H1 (cell line): ENCODE measurements around the gene BLMH. TPM values are rescaled to one million over a fixed set of nuclear protein-coding genes. Genes with fewer than 3 reads are reported as not detected.

ENCODE experiments used
- CTCF ChIA-PET: fragments of 300-600 bp; sonication (Branson Sonifier 250); formaldehyde crosslinking; loops from one replicate; lab custom pipeline; 2021; ENCODE audit not compliant: partially characterized antibody; lab: Charles Lee
- POLR2A ChIA-PET: fragments of 300-600 bp; sonication (Branson Sonifier 250); formaldehyde crosslinking; loops from one replicate; lab custom pipeline; 2021; ENCODE audit warnings: inconsistent platforms; ENCODE audit not compliant: partially characterized antibody; lab: Charles Lee
- DNase-seq, 2 experiments: peaks; one replicate each; pipeline versions ENCODE4 v3.0.0 to v3.0.0-alpha.2; 2010 to 2022; ENCODE audit warnings: low spot score in 2 of 2, low read depth in 1 of 2, mixed read lengths in 1 of 2
- FAIRE-seq: peaks from 2 replicates; lab custom pipeline; 2011; peaks lifted over from hg19 to GRCh38; lab: Jason Lieb, UNC
- H2AFZ ChIP-seq: 2 replicates; pipeline ENCODE4 v1.8.1; 2012; ENCODE audit warnings: low read length, inconsistent platforms
- H2AK5ac ChIP-seq: 2 replicates; pipeline ENCODE4 v1.6.1; 2013; ENCODE audit warnings: low read depth, low read length
- H2BK120ac ChIP-seq: replicated peaks from 2 replicates; pipeline ENCODE3; 2013; ENCODE audit warnings: low read depth, low read length, inconsistent platforms
- H2BK12ac ChIP-seq: 2 replicates; pipeline ENCODE4 v1.6.1; 2013; ENCODE audit warnings: low read depth, low read length
- H2BK15ac ChIP-seq: 2 replicates; pipeline ENCODE4 v1.6.1; 2013; ENCODE audit warnings: low read length
- H2BK20ac ChIP-seq: 2 replicates; pipeline ENCODE4 v1.6.1; 2013; ENCODE audit warnings: low read length
- H2BK5ac ChIP-seq: 2 replicates; pipeline ENCODE4 v1.6.1; 2013; ENCODE audit warnings: low read depth, low read length
- H3K14ac ChIP-seq: 2 replicates; pipeline ENCODE4 v1.6.1; 2013; ENCODE audit warnings: inconsistent platforms; ENCODE audit not compliant: insufficient read length
- H3K18ac ChIP-seq: 2 replicates; pipeline ENCODE4 v1.6.1; 2013; ENCODE audit warnings: low read length; ENCODE audit errors: extremely low read depth
- H3K23ac ChIP-seq: 2 replicates; pipeline ENCODE4 v1.6.1; 2013; ENCODE audit warnings: inconsistent platforms; ENCODE audit not compliant: insufficient read length
- H3K23me2 ChIP-seq: 2 replicates; pipeline ENCODE4 v1.6.1; 2013; ENCODE audit warnings: low read depth, low read length
- H3K27ac ChIP-seq: 2 replicates; pipeline ENCODE4 v1.6.1; 2011; ENCODE audit warnings: low read depth, low read length, inconsistent platforms
- H3K27me3 ChIP-seq, 4 experiments: replicated peaks in 1 of 4; 1 replicate in 1 of 4; 2 replicates in 3 of 4; pipeline versions ENCODE4 v1.6.1 to v1.8.1; 2011 to 2013; ENCODE audit warnings: low read length in 3 of 4, mild to moderate bottlenecking in 3 of 4, inconsistent platforms in 2 of 4, mixed read lengths in 2 of 4, moderate library complexity in 1 of 4; ENCODE audit not compliant: control insufficient read depth in 3 of 4, insufficient read depth in 3 of 4; ENCODE audit errors: extremely low read depth in 1 of 4
- H3K36me3 ChIP-seq, 4 experiments: 2 replicates each; pipeline versions ENCODE4 v1.6.1 to v1.8.1; 2011 to 2013; ENCODE audit warnings: mild to moderate bottlenecking in 4 of 4, low read length in 3 of 4, moderate library complexity in 2 of 4, control low read depth in 1 of 4, inconsistent platforms in 1 of 4; ENCODE audit not compliant: insufficient read depth in 4 of 4, control insufficient read depth in 2 of 4
- H3K4ac ChIP-seq: replicated peaks from 2 replicates; pipeline ENCODE3; 2013; ENCODE audit warnings: low read length, low read depth, mixed read lengths, inconsistent platforms; ENCODE audit not compliant: insufficient read length
- H3K4me1 ChIP-seq, 4 experiments: replicated peaks in 1 of 4; 1 replicate in 1 of 4; 2 replicates in 3 of 4; pipeline versions ENCODE4 v1.6.1 to v1.8.1; 2011 to 2013; ENCODE audit warnings: low read length in 3 of 4, inconsistent platforms in 2 of 4, mixed read lengths in 1 of 4; ENCODE audit not compliant: insufficient read depth in 4 of 4, control insufficient read depth in 3 of 4
- H3K4me2 ChIP-seq, 2 experiments: 2 replicates each; pipeline versions ENCODE4 v1.6.1 to v1.8.1; 2011 to 2013; ENCODE audit warnings: low read depth in 2 of 2, low read length in 2 of 2, control low read depth in 1 of 2, inconsistent platforms in 1 of 2, mild to moderate bottlenecking in 1 of 2; ENCODE audit not compliant: insufficient read depth in 1 of 2
- H3K4me3 ChIP-seq, 4 experiments: fragments of 200-600, 300-600 bp in 1 of 4; sonication (generic), shearing (Covaris generic), sonication (Bioruptor Twin) in 1 of 4; 2 replicates each; pipeline versions ENCODE4 v1.5.1 to v1.8.1; 2011 to 2016; ENCODE audit warnings: low read length in 4 of 4, low read depth in 3 of 4, control low read depth in 2 of 4, inconsistent platforms in 2 of 4, mild to moderate bottlenecking in 2 of 4, mixed read lengths in 1 of 4, moderate library complexity in 1 of 4; ENCODE audit not compliant: insufficient read depth in 2 of 4; ENCODE audit errors: extremely low read depth in 1 of 4
- H3K56ac ChIP-seq: replicated peaks from 2 replicates; pipeline ENCODE3; 2013; ENCODE audit warnings: low read depth, mild to moderate bottlenecking, mixed read lengths, low read length, inconsistent platforms; ENCODE audit not compliant: insufficient read length
- H3K79me1 ChIP-seq: 2 replicates; pipeline ENCODE4 v1.6.1; 2013; ENCODE audit warnings: low read depth, low read length, control low read depth
- H3K79me2 ChIP-seq, 2 experiments: 2 replicates each; pipeline versions ENCODE4 v1.6.1 to v1.8.1; 2012 to 2013; ENCODE audit warnings: low read length in 2 of 2, mild to moderate bottlenecking in 2 of 2, inconsistent platforms in 1 of 2; ENCODE audit not compliant: insufficient read depth in 2 of 2, control insufficient read depth in 1 of 2
- H3K9ac ChIP-seq, 4 experiments: replicated peaks in 1 of 4; 1 replicate in 1 of 4; 2 replicates in 3 of 4; pipeline versions ENCODE4 v1.6.1 to v1.8.1; 2011 to 2013; ENCODE audit warnings: low read depth in 3 of 4, low read length in 3 of 4, control low read depth in 2 of 4, mild to moderate bottlenecking in 2 of 4, moderate library complexity in 2 of 4, inconsistent platforms in 1 of 4; ENCODE audit errors: extremely low read depth in 1 of 4
- H3K9me3 ChIP-seq, 2 experiments: 2 replicates each; pipeline versions ENCODE4 v1.6.1 to v1.8.1; 2012 to 2013; ENCODE audit warnings: mild to moderate bottlenecking in 2 of 2, moderate library complexity in 2 of 2, control low read depth in 1 of 2, inconsistent platforms in 1 of 2, low read depth in 1 of 2, low read length in 1 of 2, mixed read lengths in 1 of 2; ENCODE audit not compliant: insufficient read depth in 2 of 2
- H4K20me1 ChIP-seq, 2 experiments: replicated peaks in 1 of 2; 2 replicates each; pipeline versions ENCODE3 to v1.8.1; 2011 to 2013; ENCODE audit warnings: inconsistent platforms in 2 of 2, low read length in 2 of 2, mild to moderate bottlenecking in 1 of 2; ENCODE audit not compliant: insufficient read depth in 2 of 2, control insufficient read depth in 1 of 2
- H4K5ac ChIP-seq: 2 replicates; pipeline ENCODE4 v1.6.1; 2013; ENCODE audit warnings: low read length, low read depth, mixed read lengths, inconsistent platforms; ENCODE audit not compliant: insufficient read length
- H4K8ac ChIP-seq: 2 replicates; pipeline ENCODE4 v1.8.0; 2013; ENCODE audit warnings: mild to moderate bottlenecking, moderate library complexity, low read length, inconsistent platforms; ENCODE audit not compliant: insufficient read depth; ENCODE audit errors: extremely low read depth
- H4K91ac ChIP-seq: replicated peaks from 2 replicates; pipeline ENCODE3; 2013; ENCODE audit warnings: low read length, mixed read lengths, inconsistent platforms; ENCODE audit not compliant: insufficient read length
- BRCA1 ChIP-seq: IDR thresholded peaks from 2 replicates; pipeline ENCODE4 v1.6.1; 2012; ENCODE audit warnings: low read depth, low read length, improper control_type of control experiment
- CBX8 ChIP-seq: fragments of 300-800, 300-1000 bp; sonication (generic); IDR thresholded peaks from 2 replicates; pipeline ENCODE4 v1.7.1; 2016; ENCODE audit warnings: low read depth, low read length, borderline replicate concordance
- CTBP2 ChIP-seq: IDR thresholded peaks from 2 replicates; pipeline ENCODE4 v1.7.0; 2011; ENCODE audit warnings: borderline replicate concordance, mild to moderate bottlenecking, moderate library complexity, mixed read lengths, low read length; ENCODE audit not compliant: insufficient read depth, insufficient read length
- EGR1 ChIP-seq: IDR thresholded peaks from 2 replicates; pipeline ENCODE4 v1.6.1; 2011; ENCODE audit warnings: low read depth, low read length, borderline replicate concordance
- GABPA ChIP-seq: IDR thresholded peaks from 2 replicates; pipeline ENCODE4 v1.6.1; 2011; ENCODE audit warnings: mild to moderate bottlenecking, low read length, moderate library complexity, borderline replicate concordance; ENCODE audit not compliant: insufficient read depth
- NRF1 ChIP-seq: IDR thresholded peaks from 2 replicates; pipeline ENCODE4 v1.6.1; 2011; ENCODE audit warnings: mild to moderate bottlenecking, low read depth, low read length, improper control_type of control experiment
- POU5F1 ChIP-seq: IDR thresholded peaks from 2 replicates; pipeline ENCODE4 v1.6.1; 2011; ENCODE audit warnings: low read depth, mild to moderate bottlenecking, low read length, moderate library complexity
- RNF2 ChIP-seq: fragments of 200-900, 300-1000 bp; sonication (generic); IDR thresholded peaks from 2 replicates; pipeline ENCODE4 v1.7.1; 2016; ENCODE audit warnings: borderline replicate concordance, low read depth, mild to moderate bottlenecking, antibody characterized with exemption, low read length; ENCODE audit not compliant: poor library complexity, severe bottlenecking; ENCODE audit errors: missing control alignments
- SIN3A ChIP-seq, 2 experiments: IDR thresholded peaks in 1 of 2; conservative IDR thresholded peaks in 1 of 2; 2 replicates each; pipeline ENCODE4 v1.6.1; 2011 to 2012; ENCODE audit warnings: low read length in 2 of 2, improper control_type of control experiment in 1 of 2, low read depth in 1 of 2, mild to moderate bottlenecking in 1 of 2
- SP1 ChIP-seq: IDR thresholded peaks from 2 replicates; pipeline ENCODE4 v1.6.1; 2011; ENCODE audit warnings: low read depth, low read length
- TAF1 ChIP-seq: IDR thresholded peaks from 2 replicates; pipeline ENCODE4 v1.6.1; 2011; ENCODE audit warnings: mild to moderate bottlenecking, low read depth, low read length
- TAF7 ChIP-seq: optimal IDR thresholded peaks from 2 replicates; pipeline ENCODE3; 2011; ENCODE audit warnings: low read depth, mild to moderate bottlenecking, inconsistent platforms, low read length, moderate library complexity, borderline replicate concordance
- whole genome bisulfite sequencing, 2 experiments: shearing (Covaris generic) in 1 of 2; methylation state at CpG; one replicate each; pipeline versions ENCODE4 v1.1.6 to v1.1.7; 2013 to 2015; ENCODE audit warnings: low lambda C conversion rate in 2 of 2, mixed read lengths in 2 of 2, inconsistent platforms in 1 of 2, low coverage in 1 of 2, missing lambda C conversion rate in 1 of 2; ENCODE audit not compliant: insufficient replicate concordance in 2 of 2, insufficient coverage in 1 of 2, insufficient read length in 1 of 2; ENCODE audit errors: extremely low coverage in 1 of 2, missing lambda C conversion rate in 1 of 2; 5-methylcytosine and 5-hydroxymethylcytosine counted together
- polyA plus RNA-seq, 7 experiments: library from polyadenylated mRNA; depleted of rRNA in 3 of 7; stranded (reverse) in 5 of 7; unstranded in 2 of 7; fragments of >200 nt in 5 of 7; fragments of 200-250 nt in 2 of 7; gene quantifications; 1 replicate in 5 of 7; 2 replicates in 1 of 7; 4 replicates in 1 of 7; pipeline versions ENCODE4 v1.2.1 to v1.2.3, GENCODE V29; 2011 to 2013; ENCODE audit warnings: missing spikeins in 2 of 7, mixed read lengths in 2 of 7
- total RNA-seq: library from RNA; stranded (reverse); fragmentation: NEBNext Ultra II Directional; extraction: Animal tissue kit (Norgen Biotek cat#: 25700); gene quantifications from 2 replicates; pipeline ENCODE4 v1.2.1, GENCODE V29; 2021
- TF ChIP-seq, protein P1 (sequence below): IDR thresholded peaks from 2 replicates; pipeline ENCODE4 v1.6.1; 2012; ENCODE audit warnings: inconsistent platforms

Gene BLMH
- total and polyA plus RNA-seq, 2 of the 8 experiments (the other 6 are each of a cell fraction or from before 2014, with no cell fraction given) = 18.2 to 74.3 TPM

DNA sequence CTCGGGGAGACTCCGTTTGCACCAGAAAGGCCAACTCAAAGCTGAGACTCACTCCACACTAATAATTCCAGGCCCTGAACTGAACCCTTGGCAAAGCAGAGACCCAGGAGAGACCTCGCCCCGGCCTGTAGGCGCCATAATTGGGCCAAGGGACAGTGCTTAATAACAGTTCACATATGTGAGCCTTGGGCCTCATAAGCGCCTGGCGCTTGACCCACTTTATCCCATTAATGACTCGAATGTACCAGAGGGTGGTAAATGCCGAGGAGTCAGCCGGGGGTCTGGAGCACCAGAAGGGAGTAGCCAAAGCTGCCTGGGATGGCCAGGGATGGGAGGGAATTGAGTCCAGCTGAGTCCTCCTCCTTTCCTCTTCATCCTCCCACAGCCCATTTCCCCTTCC lies 80.8 kb downstream of the BLMH start:
- Histone ChIP-seq H3K4me1 (no peaks in the 10 kb centered on the region), H3K27ac (no peak overlapping the region), H3K9me3 (no peaks in the 10 kb centered on the region), H3K23me2 (no peaks in the 10 kb centered on the region; the same call in 1 of the 2 replicates), H3K9ac (no peak overlapping the region), H3K79me2 (no peaks in the 10 kb centered on the region), H3K23ac (no peak overlapping the region), H3K36me3 (no peaks in the 10 kb centered on the region), H3K18ac (no peak overlapping the region), H2BK120ac (no peak overlapping the region), H4K91ac (no peak overlapping the region), H3K14ac (no peak overlapping the region), H4K5ac (no peak overlapping the region), H3K4me3 (no peak overlapping the region), H4K8ac (no peak overlapping the region), H3K27me3 (no peaks in the 10 kb centered on the region), H3K4me2 (no peak overlapping the region), H3K56ac (no peak overlapping the region), H2BK12ac (no peak overlapping the region), H2BK20ac (no peak overlapping the region), H2BK5ac (no peak overlapping the region), H2BK15ac (no peak overlapping the region), H2AK5ac (no peak overlapping the region), H2AFZ (no peak overlapping the region), H3K4ac (no peak overlapping the region), H4K20me1 (no peaks in the 10 kb centered on the region), H3K79me1 (no peaks in the 10 kb centered on the region)
- WGBS, 2 experiments = 94% methylated on average over 10 of the region's 10 CpGs; no CpG with 5 or more reads in 1 of the 2 experiments
- DNase-seq (no peak), FAIRE-seq (no peak)
- POLR2A ChIA-PET = interaction anchor here (1.1 kb wide), 1 partner anchor 34 kb away, joined by 3 read pairs; no protein-coding TSS in a partner anchor
- CTCF ChIA-PET = interaction anchor here (1.1 to 1.4 kb wide), 2 partner anchors 26 to 87 kb away, joined by 3 read pairs; no protein-coding TSS in a partner anchor
- TF ChIP-seq CBX8 = no peak
- TF ChIP-seq TAF7 = no peak
- no peak for TF ChIP-seq POU5F1
- no peak for TF ChIP-seq CTBP2
- no peak for TF ChIP-seq GABPA
- TF ChIP-seq BRCA1 = no peak
- TF ChIP-seq TAF1 = no peak
- TF ChIP-seq, protein P1, sequence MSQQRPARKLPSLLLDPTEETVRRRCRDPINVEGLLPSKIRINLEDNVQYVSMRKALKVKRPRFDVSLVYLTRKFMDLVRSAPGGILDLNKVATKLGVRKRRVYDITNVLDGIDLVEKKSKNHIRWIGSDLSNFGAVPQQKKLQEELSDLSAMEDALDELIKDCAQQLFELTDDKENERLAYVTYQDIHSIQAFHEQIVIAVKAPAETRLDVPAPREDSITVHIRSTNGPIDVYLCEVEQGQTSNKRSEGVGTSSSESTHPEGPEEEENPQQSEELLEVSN = no peak
- no peak for TF ChIP-seq SP1
- no peak for TF ChIP-seq NRF1
- TF ChIP-seq EGR1 = no peak
- TF ChIP-seq SIN3A (conservative IDR thresholded peaks at IDR 0.05 in 1 of 2, IDR thresholded peaks at IDR 0.05 in 1 of 2; ENCODE audit: low read depth in 1 of 2, low read length in 2 of 2) = no peak
- no peak for TF ChIP-seq RNF2
